GM18511 (cell line): ENCODE results near the gene HNRNPF.

Experiments
- ATAC-seq: cut with Tn5 transposase; IDR thresholded peaks from one replicate; pipeline ENCODE4 v1.9.1; 2021; ENCODE audit warnings: mild to moderate bottlenecking, moderate library complexity; ENCODE audit not compliant: unreplicated experiment

The HNRNPF gene

DNA sequence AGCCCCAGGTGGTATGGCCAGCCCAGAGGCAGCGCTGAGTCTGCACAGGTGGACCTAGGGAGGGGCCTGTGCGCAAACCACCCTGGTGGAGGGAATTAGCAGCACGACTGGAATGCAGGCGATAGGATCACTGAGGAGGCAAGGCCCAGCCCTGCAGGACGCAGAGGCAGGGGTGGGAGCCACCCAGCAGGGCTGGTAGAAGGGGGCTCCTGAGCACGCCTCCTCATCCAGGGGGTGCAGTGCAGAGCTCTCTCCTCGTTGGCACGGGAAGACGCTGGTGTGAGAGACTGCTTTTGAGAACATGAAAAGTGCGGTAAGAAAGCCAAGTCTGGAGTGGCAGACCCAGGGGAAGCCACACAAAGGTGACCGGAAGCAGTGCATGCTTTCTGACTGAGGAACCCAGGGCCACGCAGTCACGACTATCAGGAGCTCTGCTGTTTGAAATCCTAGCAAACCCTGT lies 31.5 kb downstream of the HNRNPF start:
- ATAC-seq = no peak

DNA sequence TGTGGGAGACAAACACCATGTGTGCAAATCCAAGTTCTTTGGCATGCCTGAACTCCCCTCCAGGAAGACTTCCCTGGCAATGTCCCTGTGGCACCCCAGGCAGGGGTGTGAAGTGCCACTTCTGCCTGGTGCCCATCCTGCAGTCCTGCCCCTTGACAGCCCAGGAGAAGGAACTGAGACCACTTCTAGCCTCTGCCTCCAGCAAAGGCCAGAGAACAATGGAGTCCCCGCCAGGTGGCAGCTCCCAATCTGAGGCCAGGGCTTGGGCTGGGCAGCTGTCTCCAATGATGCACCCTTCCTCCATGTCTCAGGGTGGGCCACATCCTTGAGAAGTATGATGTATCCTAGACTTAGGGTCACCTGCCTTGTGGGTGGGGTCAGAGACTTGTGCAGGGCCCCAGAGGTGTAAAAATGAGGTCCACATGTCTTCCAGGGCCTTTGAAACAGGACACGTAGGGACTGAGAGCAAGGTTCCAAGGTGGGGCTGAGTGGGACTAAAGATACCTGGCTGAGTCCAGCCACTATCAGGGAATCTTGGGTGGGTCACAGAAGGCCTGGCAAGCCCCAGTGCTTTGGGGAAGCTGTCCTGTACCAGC lies 32.1 kb downstream of the HNRNPF start:
- no peak for ATAC-seq

- ATAC-seq = no peak
These were observed 32.8 kb downstream of the HNRNPF start for GRCh38 chr10:43376046-43376635.

DNA sequence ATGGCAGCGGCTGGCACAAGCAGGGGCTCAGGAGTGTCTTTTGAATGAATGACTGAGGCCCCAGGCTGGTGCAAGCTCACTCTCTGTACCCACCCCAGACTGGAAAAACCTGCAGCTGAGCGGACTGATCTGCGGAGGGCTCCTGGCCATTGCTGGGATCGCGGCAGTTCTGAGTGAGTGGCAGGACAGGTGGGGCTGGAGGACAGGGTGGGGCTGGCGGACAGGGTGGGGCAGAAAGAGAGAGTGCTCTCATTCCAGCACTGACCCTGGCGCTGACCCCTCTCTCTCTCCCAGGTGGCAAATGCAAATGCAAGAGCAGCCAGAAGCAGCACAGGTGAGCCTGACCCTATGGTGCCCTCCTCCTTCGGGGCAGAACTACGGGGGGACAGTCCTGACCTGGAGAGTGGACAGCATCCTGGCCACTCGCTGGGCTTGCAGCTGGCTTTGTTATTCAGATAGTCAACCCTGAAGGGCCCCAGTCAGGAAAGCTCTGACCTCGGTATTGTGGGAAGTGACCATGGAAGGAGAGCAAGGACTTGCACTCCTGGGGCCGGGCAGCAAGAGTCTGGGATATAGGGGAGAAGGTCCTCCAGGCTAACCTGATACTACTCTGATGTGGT lies 33.5 kb downstream of the HNRNPF start:
- no peak for ATAC-seq

- ATAC-seq = no peak
These were observed 34.8 kb downstream of the HNRNPF start for GRCh38 chr10:43374194-43374593.

DNA sequence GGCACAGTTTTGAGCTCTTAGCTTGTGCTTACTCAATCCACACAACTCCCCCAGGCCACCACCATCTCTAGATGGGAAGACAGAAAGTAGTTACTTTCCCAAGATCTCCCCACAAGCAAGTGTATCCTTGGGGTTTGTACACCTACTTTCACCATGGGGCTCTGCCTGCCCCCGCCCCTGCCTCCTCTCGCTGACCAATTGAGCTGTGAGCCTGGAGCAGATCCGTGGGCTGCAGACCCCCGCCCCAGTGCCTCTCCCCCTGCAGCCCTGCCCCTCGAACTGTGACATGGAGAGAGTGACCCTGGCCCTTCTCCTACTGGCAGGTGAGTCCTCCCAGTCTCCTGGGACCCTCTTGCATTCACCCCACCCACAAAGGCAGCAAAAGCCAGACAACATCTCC lies 35.5 kb downstream of the HNRNPF start:
- no peak for ATAC-seq

DNA sequence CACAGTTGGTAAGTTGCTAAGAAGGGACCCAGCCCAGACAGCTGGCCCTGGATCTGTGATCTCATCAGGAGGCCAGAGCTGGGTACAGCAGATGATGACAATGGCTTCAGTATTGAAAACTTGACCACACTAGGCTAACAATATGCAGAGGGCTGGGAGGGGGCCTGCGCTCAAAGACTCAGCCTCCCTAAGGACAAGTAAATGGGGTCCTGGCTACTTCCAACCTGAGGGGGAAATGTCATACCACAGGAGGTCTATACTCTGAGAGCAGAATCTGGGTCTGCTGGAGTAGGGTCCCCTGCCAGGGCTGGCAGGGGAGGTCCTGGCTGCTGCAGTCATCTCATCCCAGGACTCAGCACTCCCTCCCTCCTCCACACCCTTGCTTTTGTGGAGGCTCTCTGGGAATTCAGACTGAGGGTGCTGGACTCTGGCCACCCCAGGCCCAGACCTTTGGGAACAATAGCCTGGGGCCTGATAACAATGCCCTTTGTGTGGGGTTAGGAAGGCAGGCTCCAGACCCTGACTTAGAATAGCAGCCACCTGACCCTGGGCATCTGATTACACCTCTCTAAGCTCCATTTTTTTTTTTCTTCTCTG lies 36.1 kb downstream of the HNRNPF start:
- ATAC-seq = no peak

- ATAC-seq = no peak
These were observed 37.6 kb downstream of the HNRNPF start, which contains the start of gene FXYD4 for GRCh38 chr10:43371418-43371817. TSS of gene FXYD4 (plus strand) at chr10:43371636. CDS start at chr10:43373747, 2,111 bp downstream.

GRCh38 chr10:43370671-43371215 lies 38.2 kb downstream of the HNRNPF start:
- no peak for ATAC-seq

DNA sequence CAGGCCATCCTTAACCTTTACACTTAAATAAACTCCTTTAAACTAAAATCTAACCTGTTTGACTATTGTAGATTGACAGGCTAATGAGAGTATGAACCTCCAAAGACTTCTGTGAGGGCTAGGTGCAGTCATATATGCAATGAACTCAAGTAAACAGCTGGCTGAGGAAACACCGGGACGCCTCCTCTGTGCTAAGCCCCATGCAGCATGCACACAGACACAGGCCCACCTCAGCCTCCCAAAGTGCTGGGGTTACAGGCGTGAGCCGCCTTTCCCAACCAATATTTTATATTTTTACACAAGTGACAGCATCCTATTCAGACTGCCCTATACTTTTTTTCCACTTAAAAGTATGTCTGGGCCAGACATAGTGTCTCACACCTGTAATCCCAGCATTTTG lies 39.1 kb downstream of the HNRNPF start:
- no peak for ATAC-seq

GRCh38 chr10:43365001-43365400 lies 44.0 kb downstream of the HNRNPF start:
- no peak for ATAC-seq

DNA sequence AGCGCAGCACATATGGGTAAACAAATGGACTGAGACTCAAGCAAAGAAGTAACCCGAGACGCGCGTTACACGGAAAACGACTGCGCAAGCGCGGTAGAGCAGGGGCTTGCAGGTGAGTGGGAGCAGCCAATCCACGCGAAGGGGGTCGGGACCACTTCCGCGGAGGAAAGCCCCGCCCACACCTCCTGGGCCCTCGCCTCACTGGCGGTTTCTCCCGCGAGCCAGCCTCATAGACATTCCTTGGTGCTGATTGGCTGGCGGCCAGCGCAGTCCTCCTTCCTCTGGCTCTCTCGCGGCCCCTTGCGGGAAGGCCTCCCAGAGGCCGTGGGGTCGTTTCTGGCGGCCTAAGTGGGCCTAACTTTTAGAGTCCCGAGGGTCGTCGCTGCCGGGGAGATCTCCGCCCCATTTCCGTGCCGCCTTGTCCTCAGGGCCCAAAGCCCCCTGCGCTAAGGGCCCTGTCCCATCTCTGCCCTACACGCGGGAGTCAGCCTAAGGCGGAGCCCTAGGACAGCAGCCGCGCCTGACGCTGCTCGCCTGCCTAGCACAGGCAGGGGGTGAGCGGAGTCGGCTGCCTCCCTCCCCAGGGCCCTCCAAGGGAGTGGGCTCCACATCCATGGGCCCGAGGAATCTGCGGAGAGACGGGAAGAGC lies 46.7 kb downstream of the HNRNPF start:
- ATAC-seq = peak; percentile 97

GRCh38 chr10:43361547-43362190 lies 47.3 kb downstream of the HNRNPF start:
- ATAC-seq = peak; percentile 6

- ATAC-seq = no peak
These were observed 48.9 kb downstream of the HNRNPF start for GRCh38 chr10:43360086-43360485.

- ATAC-seq = no peak
These were observed 53.1 kb downstream of the HNRNPF start for GRCh38 chr10:43355749-43356371.

- no peak for ATAC-seq
These were observed 54.1 kb downstream of the HNRNPF start for GRCh38 chr10:43354879-43355380.

GRCh38 chr10:43354330-43354635 lies 54.7 kb downstream of the HNRNPF start:
- ATAC-seq = no peak

GRCh38 chr10:43353495-43354329 lies 55.3 kb downstream of the HNRNPF start:
- ATAC-seq = no peak

GRCh38 chr10:43352951-43353350 lies 56.0 kb downstream of the HNRNPF start:
- ATAC-seq = no peak
